Measurements from ENCODE around the gene TMEM255B.

GRCh38 chr13:113793718-113794085 is 34.7 kb downstream of the TMEM255B start:
- TF ChIP-seq BHLHE40 (IDR thresholded peaks at IDR 0.05; ENCODE audit: borderline replicate concordance): no peak
- TF ChIP-seq SUZ12 (IDR thresholded peaks at IDR 0.05): no peak
